Gastroesophageal sphincter (tissue), 3 donors: Measurements from ENCODE around the gene SYNE1.

Experiments
- CTCF ChIP-seq, 4 experiments: fragments of 200-600 bp in 2 of 4; fragments of 450-650 bp in 2 of 4; sonication (generic) in 1 of 4; IDR thresholded peaks; one replicate each; pipeline ENCODE4 v1.5.1; 2017 to 2019; ENCODE audit warnings: antibody characterized with exemption in 4 of 4, mild to moderate bottlenecking in 2 of 4, moderate library complexity in 2 of 4
- EP300 ChIP-seq: sonication (generic); formaldehyde crosslinking; IDR thresholded peaks from one replicate; pipeline ENCODE4 v1.6.1; 2017; ENCODE audit warnings: antibody characterized with exemption, mild to moderate bottlenecking
- POLR2A ChIP-seq, 2 donors: fragments of 450-650 bp; IDR thresholded peaks; one replicate each; pipeline ENCODE4 v1.6.1; 2017; ENCODE audit warnings: antibody characterized with exemption in 2 of 2, mild to moderate bottlenecking in 2 of 2, moderate library complexity in 1 of 2

- no peak for TF ChIP-seq EP300
- TF ChIP-seq CTCF (IDR thresholded peaks at IDR 0.05): no peak
- TF ChIP-seq POLR2A (IDR thresholded peaks at IDR 0.05): no peak
These were observed 547.2 kb downstream of the SYNE1 start for GRCh38 chr6:152089992-152090391.
